PC-9 (cell line): ENCODE measurements around the gene ANKFN1.

ENCODE experiments used
- CTCF ChIP-seq: fragments of 200-600 bp; sonication (generic); conservative IDR thresholded peaks from 2 replicates; pipeline ENCODE4 v1.6.1; 2017; ENCODE audit warnings: mixed run types, antibody characterized with exemption, mild to moderate bottlenecking, moderate library complexity
- EZH2 ChIP-seq: fragments of 200-600 bp; sonication (generic); IDR thresholded peaks from 2 replicates; pipeline ENCODE4 v1.8.0; 2017; ENCODE audit warnings: antibody characterized with exemption, low read depth

DNA sequence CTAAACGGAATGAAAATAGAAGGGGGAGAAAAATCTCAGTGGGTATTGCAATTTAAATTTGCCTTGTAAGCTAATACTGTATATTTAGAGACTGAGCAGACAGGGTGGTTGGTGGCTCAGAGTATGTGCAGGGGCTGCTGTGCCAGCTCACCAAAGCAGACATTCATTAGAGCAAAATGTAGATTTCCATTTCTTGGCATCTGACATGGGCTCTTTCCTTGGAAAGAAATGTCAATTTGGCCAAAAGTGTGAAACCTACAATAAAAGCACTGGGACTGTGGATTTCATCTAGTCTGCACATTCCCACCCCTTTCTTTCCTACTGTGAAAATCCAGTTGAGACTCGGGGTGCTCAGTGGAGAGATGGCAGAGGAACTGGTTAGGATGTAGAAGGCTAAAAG, 295.1 kb downstream of the ANKFN1 start:
- TF ChIP-seq EZH2 (no peak), CTCF (no peak)
